Uterus (tissue), 2 donors: ENCODE data around the gene RNF208.

Experiments
- CTCF ChIP-seq, 4 experiments: fragments of 200-600 bp in 2 of 4; fragments of 450-650 bp in 2 of 4; sonication (generic) in 2 of 4; IDR thresholded peaks; one replicate each; pipeline ENCODE4 v1.5.1; 2016 to 2019; ENCODE audit warnings: antibody characterized with exemption in 4 of 4, mild to moderate bottlenecking in 2 of 4, moderate library complexity in 1 of 4
- POLR2A ChIP-seq, 2 donors: fragments of 450-650 bp; IDR thresholded peaks; one replicate each; pipeline ENCODE4 v1.6.1; 2016; ENCODE audit warnings: antibody characterized with exemption in 2 of 2, mild to moderate bottlenecking in 1 of 2, moderate library complexity in 1 of 2

GRCh38 chr9:137247135-137247915 is 25.3 kb upstream of the RNF208 start:
- no peak for TF ChIP-seq CTCF (IDR thresholded peaks at IDR 0.05)
- no peak for TF ChIP-seq POLR2A (IDR thresholded peaks at IDR 0.05)
